ENCODE results near the gene UTP11. TPM values are rescaled to one million over a fixed set of nuclear protein-coding genes. Genes with fewer than 3 reads are reported as not detected.

Gene UTP11
- total and polyA plus RNA-seq, 8 donors = 24.5 to 50.2 (median 41.2) TPM

GRCh38 chr1:38061290-38061689 lies 48.8 kb downstream of the UTP11 start:
- Histone ChIP-seq H3K4me1 (no peaks in the 10 kb centered on the region), H3K27ac (no peak overlapping the region), H3K9me3 (no peaks in the 10 kb centered on the region), H3K4me3 (no peak overlapping the region), H3K27me3 (peaks cover 0 to 4% of the 10 kb centered on the region in 2 donors), H3K36me3 (no peaks in the 10 kb centered on the region)
- ATAC-seq (no peak), DNase-seq (no peak)
- TF ChIP-seq CTCF (IDR thresholded peaks at IDR 0.05) = no peak
- intact Hi-C loops (cut with DNase I) = no loop called here

- H3K27me3 ChIP-seq = peaks cover 0 to 7% of the 10 kb centered on the region in 2 donors
- no peaks in the 10 kb centered on the region for H3K36me3 ChIP-seq
- ATAC-seq (no peak), DNase-seq (no peak)
- intact Hi-C loops (cut with DNase I) = no loop called here
- TF ChIP-seq CTCF (IDR thresholded peaks at IDR 0.05) = no peak
- H3K27ac ChIP-seq = no peak overlapping the region
- no peak overlapping the region for H3K4me3 ChIP-seq
- no peaks in the 10 kb centered on the region for H3K4me1 ChIP-seq
- H3K9me3 ChIP-seq = no peaks in the 10 kb centered on the region
Observed at GRCh38 chr1:38061883-38062328, 49.4 kb downstream of the UTP11 start.

GRCh38 chr1:38062361-38063288 lies 50.1 kb downstream of the UTP11 start:
- intact Hi-C loops (cut with DNase I) = no loop called here
- peaks cover 0 to 13% of the 10 kb centered on the region in 2 donors for H3K27me3 ChIP-seq
- DNase-seq = no peak
- TF ChIP-seq CTCF (IDR thresholded peaks at IDR 0.05) = no peak
- H3K9me3 ChIP-seq = no peaks in the 10 kb centered on the region
- no peaks in the 10 kb centered on the region for H3K36me3 ChIP-seq
- no peaks in the 10 kb centered on the region for H3K4me1 ChIP-seq
- ATAC-seq = no peak
- no peak overlapping the region for H3K27ac ChIP-seq
- no peak overlapping the region for H3K4me3 ChIP-seq

- H3K36me3 ChIP-seq = no peaks in the 10 kb centered on the region
- intact Hi-C loops (cut with DNase I) = no loop called here
Observed at GRCh38 chr1:38063616-38064015, 51.1 kb downstream of the UTP11 start.

More at GRCh38 chr1:38063616-38064015, 51.1 kb downstream of the UTP11 start:
- no peak for TF ChIP-seq CTCF (IDR thresholded peaks at IDR 0.05)
- H3K9me3 ChIP-seq = no peaks in the 10 kb centered on the region
- H3K27ac ChIP-seq = no peak overlapping the region
- H3K4me3 ChIP-seq = no peak overlapping the region
- peaks cover 0 to 22% of the 10 kb centered on the region in 2 donors for H3K27me3 ChIP-seq
- no peak for ATAC-seq
- no peak for DNase-seq
- H3K4me1 ChIP-seq = no peaks in the 10 kb centered on the region
